ENCODE data around the gene FAM120B. TPM values are rescaled to one million over a fixed set of nuclear protein-coding genes. Genes with fewer than 3 reads are reported as not detected.

Gene FAM120B
- total RNA-seq, 1 experiment from 2014 or later: 15.2 TPM

GRCh38 chr6:170363255-170363654 is 56.7 kb downstream of the FAM120B start (continued):
- TF ChIP-seq ARID4B (CRISPR knock-in tag; IDR thresholded peaks at IDR 0.05; ENCODE audit: borderline replicate concordance) (no peak), SMAD4 (CRISPR knock-in tag; IDR thresholded peaks at IDR 0.05) (no peak), USF1 (CRISPR knock-in tag; IDR thresholded peaks at IDR 0.05) (no peak), KAT7 (CRISPR knock-in tag; IDR thresholded peaks at IDR 0.05; ENCODE audit: borderline replicate concordance) (no peak)

- DNase-seq (ENCODE audit: low spot score) (no peak), ATAC-seq (no peak)
- H3K27ac Mint-ChIP-seq: no peak overlapping the region
- no peak overlapping the region for H3K4me3 Mint-ChIP-seq
- H3K9me3 Mint-ChIP-seq: no peaks in the 10 kb centered on the region
- no peaks in the 10 kb centered on the region for H3K4me1 Mint-ChIP-seq
- H3K27me3 Mint-ChIP-seq (ENCODE audit: low read depth): no peaks in the 10 kb centered on the region
- POLR2A ChIA-PET: no interaction called here
- CTCF ChIA-PET: interaction anchor here (0.6 kb wide), 1 partner anchor 1152 kb away, joined by 3 read pairs; no protein-coding TSS in a partner anchor
- H3K36me3 Mint-ChIP-seq: 0 out of 2 replicates have a peak, but pooled peaks cover 2% of the 10 kb centered on the region
- no peak for TF ChIP-seq ETV6 (CRISPR knock-in tag; IDR thresholded peaks at IDR 0.05)
- TF ChIP-seq FOXP4 (CRISPR knock-in tag; IDR thresholded peaks at IDR 0.05): no peak
- no peak for TF ChIP-seq ZNF512 (CRISPR knock-in tag; IDR thresholded peaks at IDR 0.05; ENCODE audit: borderline replicate concordance)
- TF ChIP-seq ZNF423 (CRISPR knock-in tag; IDR thresholded peaks at IDR 0.05): no peak
- TF ChIP-seq ERG (CRISPR knock-in tag; IDR thresholded peaks at IDR 0.05): no peak
- TF ChIP-seq FOXP1 (CRISPR knock-in tag; IDR thresholded peaks at IDR 0.05; ENCODE audit: borderline replicate concordance): no peak
- no peak for TF ChIP-seq ESRRA (CRISPR knock-in tag; IDR thresholded peaks at IDR 0.05; ENCODE audit: borderline replicate concordance)
- no peak for TF ChIP-seq GRHL2 (CRISPR knock-in tag; IDR thresholded peaks at IDR 0.05; ENCODE audit: insufficient replicate concordance, severe bottlenecking)
- TF ChIP-seq NFYB (CRISPR knock-in tag; conservative IDR thresholded peaks at IDR 0.05; ENCODE audit: low read depth): no peak
- TF ChIP-seq ZBTB21 (CRISPR knock-in tag; IDR thresholded peaks at IDR 0.05; ENCODE audit: borderline replicate concordance): no peak
- no peak for TF ChIP-seq TCF7 (CRISPR knock-in tag; IDR thresholded peaks at IDR 0.05; ENCODE audit: low read depth)
- TF ChIP-seq ZNF281 (CRISPR knock-in tag; IDR thresholded peaks at IDR 0.05): no peak
- no peak for TF ChIP-seq ATF6 (CRISPR knock-in tag; IDR thresholded peaks at IDR 0.05)
- no peak for TF ChIP-seq USF2 (CRISPR knock-in tag; IDR thresholded peaks at IDR 0.05)
- no peak for TF ChIP-seq FOXK1 (CRISPR knock-in tag; IDR thresholded peaks at IDR 0.05)
Observed at GRCh38 chr6:170365121-170365520, 58.6 kb downstream of the FAM120B start.

Measured in WTC11 (cell line).